Measurements from ENCODE around the gene ADCY9.

ADCY9 gene

GRCh38 chr16:4136229-4136813, 20.1 kb upstream of the ADCY9 start:
- Histone ChIP-seq H3K79me2 (no peaks in the 10 kb centered on the region), H3K4me3 (ENCODE audit: low read depth, low read length) (no peak overlapping the region)

GRCh38 chr16:4135537-4135936, 19.3 kb upstream of the ADCY9 start:
- H3K4me1 ChIP-seq: peaks cover 3% of the 10 kb centered on the region

More at GRCh38 chr16:4136229-4136813, 20.1 kb upstream of the ADCY9 start:
- H3K9me3 ChIP-seq (ENCODE audit: control insufficient read depth, low read length): no peaks in the 10 kb centered on the region
- peaks cover 3% of the 10 kb centered on the region for H3K4me1 ChIP-seq
- H3K27ac ChIP-seq: no peak overlapping the region
- H3K4me2 ChIP-seq (ENCODE audit: low read length): peak overlapping the region; percentile 19
- H2AFZ ChIP-seq: peak overlapping the region; percentile 40
- TF ChIP-seq CTCF (IDR thresholded peaks at IDR 0.05): no peak
- H3K36me3 ChIP-seq (ENCODE audit: control insufficient read depth, insufficient read depth, low read length): no peaks in the 10 kb centered on the region
- no peaks in the 10 kb centered on the region for H3K27me3 ChIP-seq (ENCODE audit: control insufficient read depth, insufficient read depth, low read length)
- H3K9ac ChIP-seq: no peak overlapping the region

GRCh38 chr16:4133897-4134372, 17.7 kb upstream of the ADCY9 start:
- no peaks in the 10 kb centered on the region for H3K36me3 ChIP-seq (ENCODE audit: control insufficient read depth, insufficient read depth, low read length)
- no peak overlapping the region for H2AFZ ChIP-seq
- no peaks in the 10 kb centered on the region for H3K27me3 ChIP-seq (ENCODE audit: control insufficient read depth, insufficient read depth, low read length)
- H3K4me2 ChIP-seq (ENCODE audit: low read length): no peak overlapping the region
- no peak overlapping the region for H3K4me3 ChIP-seq (ENCODE audit: low read depth, low read length)
- H3K9ac ChIP-seq: no peak overlapping the region
- no peaks in the 10 kb centered on the region for H3K9me3 ChIP-seq (ENCODE audit: control insufficient read depth, low read length)
- H3K27ac ChIP-seq: no peak overlapping the region
- no peak for TF ChIP-seq CTCF (IDR thresholded peaks at IDR 0.05)
- no peaks in the 10 kb centered on the region for H3K79me2 ChIP-seq
- peaks cover 3% of the 10 kb centered on the region for H3K4me1 ChIP-seq

More at GRCh38 chr16:4135537-4135936, 19.3 kb upstream of the ADCY9 start:
- no peaks in the 10 kb centered on the region for H3K79me2 ChIP-seq
- no peaks in the 10 kb centered on the region for H3K36me3 ChIP-seq (ENCODE audit: control insufficient read depth, insufficient read depth, low read length)
- H3K4me3 ChIP-seq (ENCODE audit: low read depth, low read length): no peak overlapping the region
- H3K9ac ChIP-seq: no peak overlapping the region
- no peak overlapping the region for H2AFZ ChIP-seq
- no peak overlapping the region for H3K4me2 ChIP-seq (ENCODE audit: low read length)
- no peaks in the 10 kb centered on the region for H3K9me3 ChIP-seq (ENCODE audit: control insufficient read depth, low read length)
- no peak for TF ChIP-seq CTCF (IDR thresholded peaks at IDR 0.05)
- no peaks in the 10 kb centered on the region for H3K27me3 ChIP-seq (ENCODE audit: control insufficient read depth, insufficient read depth, low read length)
- H3K27ac ChIP-seq: no peak overlapping the region

- Histone ChIP-seq H3K79me2 (no peaks in the 10 kb centered on the region), H3K4me3 (ENCODE audit: low read depth, low read length) (no peak overlapping the region), H3K27me3 (ENCODE audit: control insufficient read depth, insufficient read depth, low read length) (no peaks in the 10 kb centered on the region), H3K36me3 (ENCODE audit: control insufficient read depth, insufficient read depth, low read length) (no peaks in the 10 kb centered on the region), H3K27ac (no peak overlapping the region), H3K4me1 (peaks cover 3% of the 10 kb centered on the region), H3K9ac (no peak overlapping the region), H3K4me2 (ENCODE audit: low read length) (no peak overlapping the region), H2AFZ (no peak overlapping the region), H3K9me3 (ENCODE audit: control insufficient read depth, low read length) (no peaks in the 10 kb centered on the region)
- TF ChIP-seq CTCF (IDR thresholded peaks at IDR 0.05): no peak
Observed at GRCh38 chr16:4131621-4132020, 15.4 kb upstream of the ADCY9 start.
